ENCODE results near the gene TIMMDC1.
A peak's percentile ranks its signal among the peaks of the same experiment; 100 is the strongest.

Gene TIMMDC1, protein sequence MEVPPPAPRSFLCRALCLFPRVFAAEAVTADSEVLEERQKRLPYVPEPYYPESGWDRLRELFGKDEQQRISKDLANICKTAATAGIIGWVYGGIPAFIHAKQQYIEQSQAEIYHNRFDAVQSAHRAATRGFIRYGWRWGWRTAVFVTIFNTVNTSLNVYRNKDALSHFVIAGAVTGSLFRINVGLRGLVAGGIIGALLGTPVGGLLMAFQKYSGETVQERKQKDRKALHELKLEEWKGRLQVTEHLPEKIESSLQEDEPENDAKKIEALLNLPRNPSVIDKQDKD

DNA sequence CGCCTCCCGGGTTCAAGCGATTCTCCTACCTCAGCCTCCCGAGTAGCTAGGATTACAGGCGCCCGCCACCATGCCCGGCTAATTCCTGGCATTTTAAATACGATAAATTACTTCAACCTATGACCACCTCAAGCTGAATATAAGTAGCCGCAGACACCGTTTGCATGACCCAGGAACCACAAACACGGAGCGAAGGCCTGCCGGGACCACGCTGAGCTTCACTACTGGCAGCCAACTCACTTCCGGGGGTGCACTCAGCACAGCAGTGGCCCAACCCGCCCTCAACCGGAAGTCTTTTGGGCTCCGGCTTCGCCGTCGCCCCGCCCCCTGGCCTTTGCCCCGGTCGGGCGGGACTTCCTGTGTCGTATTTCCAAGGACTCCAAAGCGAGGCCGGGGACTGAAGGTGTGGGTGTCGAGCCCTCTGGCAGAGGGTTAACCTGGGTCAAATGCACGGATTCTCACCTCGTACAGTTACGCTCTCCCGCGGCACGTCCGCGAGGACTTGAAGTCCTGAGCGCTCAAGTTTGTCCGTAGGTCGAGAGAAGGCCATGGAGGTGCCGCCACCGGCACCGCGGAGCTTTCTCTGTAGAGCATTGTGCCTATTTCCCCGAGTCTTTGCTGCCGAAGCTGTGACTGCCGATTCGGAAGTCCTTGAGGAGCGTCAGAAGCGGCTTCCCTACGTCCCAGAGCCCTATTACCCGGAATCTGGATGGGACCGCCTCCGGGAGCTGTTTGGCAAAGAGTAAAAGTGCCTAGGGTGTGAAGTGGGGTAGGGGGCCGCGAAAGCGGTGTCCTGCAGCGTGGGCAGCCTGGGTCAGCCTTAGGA is at the start of gene TIMMDC1:
TSS of gene TIMMDC1 (plus strand) at position 362 of the 826 bp plus-strand sequence. CDS start at position 549, 187 bp downstream.
- DNase-seq, result peak; percentile 96

DNA sequence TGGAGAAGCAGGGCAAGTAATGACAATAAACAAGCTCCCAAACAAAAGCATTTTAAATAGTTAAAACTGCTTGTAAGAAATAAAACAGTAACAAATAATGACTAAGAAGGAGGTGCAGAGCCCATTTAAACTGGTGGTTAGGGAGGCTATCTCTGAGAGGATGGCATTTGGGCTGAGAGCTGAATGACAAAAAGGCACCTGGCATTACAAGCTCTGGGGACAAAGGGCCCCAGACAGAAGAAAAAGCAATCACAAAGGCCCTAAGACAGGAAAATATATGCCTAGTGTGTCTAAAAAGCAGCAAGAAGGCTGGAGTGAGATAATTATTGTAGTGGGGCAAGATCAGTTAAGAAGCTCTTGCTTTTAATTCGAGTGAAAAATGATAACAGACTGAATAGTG is 44.5 kb upstream of the TIMMDC1 start:
- DNase-seq, result no peak

DNA sequence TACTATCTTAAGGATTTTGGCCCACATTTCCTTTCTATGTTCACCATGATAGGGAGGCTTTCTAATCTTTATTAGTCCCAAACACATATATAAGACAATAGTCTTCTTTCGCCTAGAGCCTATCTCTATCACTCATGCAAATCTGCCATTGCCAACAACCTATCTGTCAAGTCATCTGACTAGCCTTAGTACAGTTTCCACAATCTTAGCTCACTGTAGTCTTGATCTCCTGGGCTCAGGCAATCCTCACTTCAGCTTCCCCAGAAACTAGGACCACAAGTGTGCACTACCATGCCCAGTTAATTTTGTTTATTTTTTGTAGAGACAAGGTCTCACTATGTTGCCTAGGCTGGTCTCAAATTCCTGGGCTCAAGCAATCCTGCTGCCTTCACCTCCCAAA is 41.9 kb upstream of the TIMMDC1 start:
- no peak for DNase-seq

DNA sequence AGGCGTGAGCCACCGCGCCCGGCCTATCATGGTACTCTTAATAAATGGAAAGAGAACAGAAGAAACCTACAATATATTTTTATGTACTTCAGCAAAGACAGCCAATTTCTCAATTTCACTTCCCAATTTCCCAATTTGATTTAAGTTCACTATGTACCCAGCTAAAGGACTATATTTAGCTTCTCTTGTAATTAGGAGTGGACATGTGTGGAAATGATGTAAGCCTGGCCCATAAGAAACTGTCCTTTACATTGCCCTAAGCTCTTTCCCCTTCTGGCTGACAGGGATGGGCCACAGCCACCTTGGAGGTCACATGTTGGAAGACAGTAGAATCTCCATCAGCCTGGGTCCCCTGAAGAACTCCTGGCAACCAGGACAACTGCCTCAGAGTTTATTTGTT is 41.1 kb upstream of the TIMMDC1 start:
- no peak for DNase-seq

DNA sequence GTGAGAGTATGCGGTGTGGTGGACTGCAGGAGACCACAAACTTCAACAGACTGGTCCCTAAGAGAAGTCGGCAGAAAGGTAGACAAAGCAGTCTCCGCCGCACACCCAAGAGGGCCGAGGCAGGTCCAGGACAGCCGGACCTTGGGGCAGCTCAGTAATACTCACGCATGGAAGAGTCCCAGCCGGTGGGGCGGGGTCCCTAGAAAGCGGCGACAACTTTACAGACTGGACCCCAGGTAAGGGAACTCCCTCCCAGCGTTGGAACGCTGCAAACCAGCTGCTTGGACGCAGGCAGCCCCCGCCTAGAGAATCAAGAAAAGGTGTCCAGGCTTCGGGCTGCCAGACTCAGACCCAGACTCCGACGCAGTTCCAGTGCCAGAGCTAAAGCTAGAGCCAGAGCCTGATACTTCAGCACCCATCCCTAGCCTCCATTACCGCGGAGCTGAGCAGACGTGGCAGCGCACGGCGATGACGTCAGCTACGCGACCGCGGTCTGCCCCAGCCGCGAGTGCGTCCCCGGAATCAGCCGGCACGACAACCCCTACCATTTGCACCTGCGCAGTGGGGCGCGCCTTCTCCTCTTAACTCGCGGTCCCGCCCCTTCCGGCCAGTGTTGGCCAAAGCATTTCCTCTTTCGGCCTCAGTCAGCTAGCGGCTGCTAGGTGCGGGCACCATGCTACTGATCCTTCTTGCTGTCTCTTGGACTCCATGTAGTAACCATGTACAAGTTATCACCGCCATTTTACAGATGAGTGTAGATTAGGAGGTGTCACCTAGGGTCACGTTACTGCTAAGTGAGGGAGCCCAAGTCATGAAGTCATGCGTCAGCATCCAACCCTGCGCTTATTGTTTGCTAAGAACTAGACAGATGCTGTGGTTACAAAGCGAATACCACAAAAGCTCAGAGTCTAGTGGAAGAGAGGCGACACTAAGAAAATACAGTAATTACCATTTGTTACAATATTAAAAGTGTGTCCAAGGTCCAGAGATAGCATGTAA is 34.9 kb upstream of the TIMMDC1 start, which contains the start of gene TMEM39A:
TSS of gene TMEM39A (minus strand) at position 445 of the 999 bp plus-strand sequence. CDS start 1,541 bp downstream, outside the sequence.
- DNase-seq, result peak; percentile 98

DNA sequence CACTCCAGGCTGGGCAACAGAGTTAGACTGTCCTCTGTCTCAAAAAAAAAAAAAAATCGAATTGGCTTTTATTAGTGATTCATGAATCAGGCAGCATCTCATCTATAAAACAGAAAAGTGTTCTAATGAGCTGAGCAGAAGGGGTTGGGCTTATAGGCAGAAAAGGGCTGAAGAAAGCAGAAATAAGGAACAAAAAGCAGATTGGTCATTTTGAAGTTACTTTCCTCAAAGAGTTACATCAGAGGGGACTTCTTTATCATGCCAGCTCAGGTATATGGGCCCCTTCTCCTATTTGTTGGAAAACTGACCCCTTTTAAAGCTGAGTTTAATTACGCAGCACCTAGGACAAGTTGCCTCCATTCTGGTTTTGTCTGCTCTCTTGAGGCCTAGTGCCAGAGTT is 30.3 kb upstream of the TIMMDC1 start:
- no peak for DNase-seq

DNA sequence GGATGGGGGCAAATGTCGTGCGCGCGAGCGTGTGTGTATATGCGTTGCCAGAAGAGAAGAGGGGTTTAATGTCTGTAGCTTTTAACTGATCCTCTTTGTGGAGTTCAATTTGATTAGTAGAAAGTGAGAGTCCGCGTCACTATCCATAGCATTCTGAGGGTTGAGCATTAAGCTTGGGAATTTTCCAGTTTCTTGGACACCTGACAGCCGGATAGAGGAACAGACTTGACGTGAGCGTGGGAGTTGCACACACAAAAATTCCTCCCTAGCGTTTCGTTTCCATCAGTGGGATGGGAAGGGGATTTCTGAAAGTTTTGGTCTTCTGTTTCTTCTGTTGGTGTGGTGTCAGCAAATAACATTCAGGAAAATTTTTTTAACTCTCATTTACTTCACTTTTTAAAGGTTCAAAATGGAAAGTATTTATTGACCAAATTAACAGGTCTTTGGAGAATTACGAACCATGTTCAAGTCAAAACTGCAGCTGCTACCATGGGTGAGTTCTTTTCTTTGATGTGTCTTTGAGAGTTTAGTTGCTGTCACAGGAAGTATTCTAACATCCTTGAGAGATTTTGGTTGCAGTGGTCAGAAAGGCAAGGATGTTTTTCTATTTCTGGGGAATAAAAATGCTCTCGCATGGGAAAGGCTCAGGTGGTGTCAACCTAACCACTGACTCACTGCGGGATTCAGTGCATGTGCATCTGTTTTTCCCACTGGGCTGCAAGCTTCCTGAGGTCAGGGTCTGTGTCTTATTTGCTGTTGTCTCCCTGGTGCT is 28.7 kb upstream of the TIMMDC1 start:
- no peak for DNase-seq

DNA sequence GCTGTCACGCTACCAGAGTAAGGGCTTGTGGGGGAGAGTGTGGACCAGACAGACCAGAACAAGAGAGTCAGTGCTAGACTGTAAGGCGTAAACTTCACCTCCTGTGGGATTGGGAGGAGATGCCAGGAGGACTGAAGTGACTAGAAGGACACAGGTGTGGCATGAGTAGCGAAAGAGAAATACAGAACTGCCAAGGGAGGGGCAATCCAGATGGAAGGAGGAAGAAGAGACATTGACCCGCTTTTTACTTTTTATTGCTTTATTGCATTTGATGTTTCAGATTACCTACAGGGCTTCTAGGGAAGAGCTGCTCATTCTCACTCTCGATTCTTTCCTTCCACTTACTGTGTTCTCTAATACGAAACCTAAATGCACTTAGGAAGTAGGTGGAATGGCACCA is 27.5 kb upstream of the TIMMDC1 start:
- no peak for DNase-seq

DNA sequence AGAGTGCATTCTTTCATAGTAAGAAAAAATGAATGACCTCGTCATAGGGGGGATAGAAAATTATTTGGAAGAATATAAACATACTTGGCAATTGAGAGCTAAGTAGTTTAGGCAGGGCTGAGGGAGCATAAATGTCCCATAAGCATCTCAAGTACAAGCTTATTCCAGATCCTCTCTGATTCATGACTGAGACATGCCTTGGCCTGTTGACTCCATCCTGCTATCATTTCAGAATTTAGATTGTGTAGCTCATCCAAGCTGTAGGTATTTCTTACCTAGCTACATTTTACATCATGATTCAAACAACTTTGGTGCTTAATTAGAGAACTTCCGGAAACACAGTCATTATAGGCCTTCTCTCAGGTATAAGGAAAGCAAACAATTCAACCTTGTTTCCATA is 17.3 kb upstream of the TIMMDC1 start:
- no peak for DNase-seq

DNA sequence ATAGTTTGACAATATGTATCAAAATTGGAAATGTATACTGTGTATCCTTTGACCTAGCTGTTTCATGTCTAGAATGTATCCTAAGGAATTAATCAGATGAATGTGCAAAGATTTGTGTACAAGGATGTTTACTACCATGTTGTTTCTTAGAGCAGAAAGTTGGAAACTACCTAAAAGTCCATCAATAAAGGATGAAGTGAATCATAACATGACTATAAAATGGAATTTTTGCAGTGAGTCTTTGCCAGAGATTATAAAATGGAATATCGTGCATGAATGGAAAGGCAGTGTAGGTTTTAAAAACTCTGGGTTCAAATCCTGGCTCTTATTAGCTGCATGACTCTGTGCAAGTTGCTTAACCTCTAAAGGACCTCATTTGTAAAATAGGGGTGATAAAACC is 15.2 kb upstream of the TIMMDC1 start:
- DNase-seq, result no peak

DNA sequence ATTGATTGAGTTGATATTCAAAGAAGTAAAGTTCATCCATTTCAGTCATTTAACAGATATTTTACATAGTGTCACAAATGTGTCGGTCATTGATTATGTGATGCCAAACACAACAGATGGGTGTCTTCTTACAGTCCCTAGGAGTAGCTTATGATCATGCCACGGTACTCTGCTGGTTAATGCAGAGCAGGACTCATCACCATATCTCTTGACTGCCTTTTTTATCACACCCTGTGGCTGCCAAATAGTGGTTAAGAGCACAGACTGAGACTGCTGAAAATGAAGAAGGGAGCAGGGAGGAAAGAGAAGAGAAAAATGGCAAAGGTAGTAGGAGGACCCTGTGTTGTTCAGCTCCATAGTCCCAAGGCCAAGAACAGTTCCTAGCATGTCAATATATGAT is 12.8 kb upstream of the TIMMDC1 start:
- no peak for DNase-seq

DNA sequence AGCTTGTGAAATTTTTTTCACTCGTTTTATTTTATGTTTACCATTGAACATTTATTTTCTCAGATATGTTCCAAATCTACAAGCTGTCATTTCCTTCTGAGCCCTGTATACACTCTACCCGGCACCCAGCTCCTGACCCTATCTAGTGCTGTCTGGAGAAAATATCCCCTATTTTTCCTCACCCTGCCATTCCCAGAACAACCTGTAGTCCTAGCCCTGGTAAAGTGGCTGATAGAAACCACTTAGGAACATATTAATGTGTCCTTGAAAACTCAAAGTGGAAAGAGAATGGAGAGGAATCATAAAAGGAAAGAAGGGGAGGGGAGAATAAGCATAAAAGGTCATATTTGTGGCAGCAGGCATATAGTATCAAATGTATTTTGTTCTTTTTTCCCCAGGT is 8.2 kb upstream of the TIMMDC1 start:
- no peak for DNase-seq

DNA sequence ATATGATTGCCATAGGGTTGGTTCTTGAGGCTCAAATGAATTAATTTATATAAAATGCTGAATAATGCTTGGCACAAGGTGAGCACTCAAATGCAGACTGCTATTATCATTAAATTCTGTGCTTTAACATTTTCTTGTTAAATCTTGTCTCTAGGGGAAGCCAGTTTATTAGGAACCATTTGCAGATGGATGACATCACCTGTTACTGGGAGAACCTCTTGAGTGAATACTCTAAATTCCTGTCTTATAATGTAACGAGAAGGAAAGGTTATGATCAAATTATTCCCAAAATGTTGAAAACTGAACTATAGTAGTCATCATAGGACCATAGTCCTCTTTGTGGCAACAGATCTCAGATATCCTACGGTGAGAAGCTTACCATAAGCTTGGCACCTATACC is 6.2 kb upstream of the TIMMDC1 start:
- no peak for DNase-seq

DNA sequence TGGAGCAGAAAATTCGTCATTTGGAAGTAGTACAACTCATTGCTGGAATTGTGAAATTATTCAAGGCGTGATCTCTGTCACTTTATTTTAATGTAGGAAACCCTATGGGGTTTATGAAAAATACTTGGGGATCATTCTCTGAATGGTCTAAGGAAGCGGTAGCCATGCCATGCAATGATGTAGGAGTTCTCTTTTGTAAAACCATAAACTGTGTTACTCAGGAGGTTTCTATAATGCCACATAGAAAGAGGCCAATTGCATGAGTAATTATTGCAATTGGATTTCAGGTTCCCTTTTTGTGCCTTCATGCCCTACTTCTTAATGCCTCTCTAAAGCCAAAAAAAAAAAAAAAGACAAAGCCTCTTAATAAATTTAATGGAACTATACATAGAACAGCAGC is 5.5 kb upstream of the TIMMDC1 start:
- DNase-seq, result no peak

DNA sequence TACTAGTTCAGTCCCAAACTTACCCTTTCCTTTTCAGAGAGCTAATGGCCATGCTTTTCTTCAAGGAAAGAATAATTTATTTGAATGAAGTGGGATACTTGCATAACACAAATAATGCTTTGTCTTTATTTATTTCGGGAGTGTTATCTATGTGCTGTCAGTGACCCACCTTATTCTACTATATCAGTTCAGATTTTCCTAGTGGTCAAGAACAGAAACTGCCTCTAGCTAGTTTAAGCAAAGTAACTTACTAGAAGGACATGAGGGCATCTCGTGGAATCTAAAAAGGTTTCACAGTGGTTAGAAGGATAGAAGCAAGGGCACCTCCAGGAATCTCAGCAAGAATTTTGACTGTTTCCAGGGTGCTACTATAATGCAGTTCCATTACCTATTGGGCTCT is 3.8 kb upstream of the TIMMDC1 start:
- no peak for DNase-seq

DNA sequence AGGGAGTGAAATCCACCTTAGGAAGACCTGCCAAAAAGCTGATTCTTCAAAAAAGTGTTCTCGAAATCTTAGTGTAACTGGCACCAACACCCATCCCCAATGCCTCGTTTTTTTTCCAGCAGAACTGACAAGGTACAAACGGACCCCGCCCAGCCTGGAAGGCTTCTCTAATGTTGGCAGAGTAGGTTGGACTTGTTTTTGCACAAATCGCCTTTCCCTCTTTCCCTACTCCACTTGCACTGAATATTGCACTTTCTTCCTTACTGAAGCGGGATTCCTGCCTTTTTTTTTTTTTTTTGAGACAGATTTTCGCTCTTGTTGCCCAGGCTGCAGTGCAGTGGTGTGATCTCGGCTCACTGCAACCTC is 544 bp upstream of the TIMMDC1 start:
- no peak for DNase-seq

DNA sequence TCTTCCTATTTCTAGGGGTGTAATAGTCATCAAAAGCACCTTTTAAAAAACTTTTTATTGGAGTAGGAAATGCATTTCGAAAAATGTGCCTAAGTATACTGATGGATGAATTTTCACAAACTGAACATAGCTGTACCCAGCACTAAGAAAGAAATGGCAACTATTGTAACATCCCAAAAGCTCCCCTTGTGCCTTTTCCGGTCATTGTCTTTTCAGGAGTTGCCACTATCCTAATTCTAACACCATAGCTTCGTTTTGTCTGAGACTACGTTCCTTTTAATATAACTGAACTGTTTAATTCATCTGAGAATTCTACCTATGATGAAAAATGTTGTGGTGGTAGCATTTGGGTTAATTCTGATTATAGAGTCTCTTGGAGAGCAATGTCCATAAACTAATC is 1.9 kb downstream of the TIMMDC1 start:
- DNase-seq, result no peak

DNA sequence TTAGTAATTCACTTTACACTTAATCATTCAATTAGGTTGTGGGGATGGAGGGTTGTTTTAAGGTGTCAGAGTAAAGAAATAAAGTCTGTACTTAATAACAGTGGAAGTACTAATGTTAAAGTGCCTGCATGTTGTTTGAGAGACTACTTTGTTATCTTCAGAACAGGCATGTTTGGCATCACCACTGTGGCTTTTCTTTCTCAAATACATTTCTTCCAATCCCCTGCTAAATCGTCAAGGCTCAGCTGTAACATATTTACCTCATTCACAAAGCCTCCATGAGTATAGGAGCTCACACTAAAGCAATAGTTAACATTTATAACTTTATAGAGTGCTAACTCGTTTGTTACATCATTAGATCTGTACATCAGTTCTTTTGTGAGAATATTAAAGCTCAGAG is 2.6 kb downstream of the TIMMDC1 start:
- DNase-seq, result no peak

DNA sequence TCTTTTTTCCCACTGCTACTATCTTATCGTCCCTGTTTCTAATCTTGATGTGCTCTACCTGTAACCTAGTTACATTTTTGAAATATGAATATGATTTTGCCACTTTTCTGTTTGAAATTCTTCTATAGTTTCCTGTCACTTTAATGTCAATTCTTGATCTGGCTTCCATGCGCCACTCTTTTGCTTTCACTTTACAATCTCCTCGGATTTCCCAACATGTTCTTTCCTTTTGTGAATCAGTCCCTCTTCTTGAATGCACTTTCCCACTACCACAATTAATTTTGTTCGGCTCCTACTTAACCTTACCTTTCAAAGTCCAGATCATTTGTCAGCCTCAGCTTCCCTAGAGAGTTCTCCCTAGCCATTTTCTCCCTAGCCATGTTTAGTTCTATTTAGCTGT is 8.3 kb downstream of the TIMMDC1 start:
- DNase-seq, result no peak

DNA sequence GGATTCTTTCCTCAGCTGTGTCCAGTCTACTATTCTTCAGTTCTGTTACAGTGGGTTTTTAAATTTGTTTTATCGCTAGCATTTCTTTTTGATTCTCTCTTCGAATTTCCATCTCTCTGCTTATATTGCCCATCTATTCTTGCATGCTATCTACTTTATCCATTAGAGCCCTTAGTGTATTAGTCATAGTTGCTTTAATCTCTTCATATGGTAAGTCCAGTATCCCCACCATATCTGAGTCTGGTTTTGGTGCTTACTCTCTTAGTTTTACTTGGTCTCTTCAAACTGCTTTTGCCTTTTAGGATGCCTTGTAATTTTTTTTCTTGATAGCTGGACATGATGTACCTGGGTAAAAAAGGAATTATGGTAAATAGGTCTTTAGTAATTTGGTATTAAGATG is 9.1 kb downstream of the TIMMDC1 start:
- DNase-seq, result no peak

DNA sequence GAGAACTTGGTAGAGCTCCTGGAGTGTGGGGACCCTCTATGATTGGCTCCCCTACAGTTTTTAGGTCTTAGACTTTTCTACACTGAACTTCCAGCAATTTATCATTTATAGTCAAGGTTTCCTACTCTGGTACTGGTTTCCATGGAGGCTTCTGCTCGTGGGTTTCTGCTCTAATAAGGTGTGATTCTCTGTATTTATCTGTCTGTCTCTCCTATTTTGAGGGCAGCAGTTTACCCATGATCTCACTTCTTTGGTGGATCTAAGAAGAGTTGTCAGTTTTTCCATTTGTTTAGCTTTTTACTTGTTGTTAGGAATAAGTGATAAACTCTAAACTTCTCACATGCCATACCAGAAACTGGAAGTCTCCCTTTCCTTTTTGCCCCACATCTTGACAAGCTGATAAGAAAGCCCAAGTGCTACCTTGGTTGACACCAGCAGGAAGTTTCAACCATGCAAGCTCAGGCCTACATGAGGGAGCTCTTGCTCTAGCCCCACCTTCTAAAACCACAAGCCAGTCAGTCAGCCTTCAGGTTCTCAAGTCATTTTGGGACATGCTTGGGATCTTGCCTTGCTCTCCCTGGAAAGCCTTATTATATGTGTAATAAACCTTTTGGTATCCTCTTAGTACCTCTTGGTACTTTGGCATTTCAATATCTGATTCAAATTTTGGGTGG is 10.0 kb downstream of the TIMMDC1 start:
- DNase-seq, result no peak

DNA sequence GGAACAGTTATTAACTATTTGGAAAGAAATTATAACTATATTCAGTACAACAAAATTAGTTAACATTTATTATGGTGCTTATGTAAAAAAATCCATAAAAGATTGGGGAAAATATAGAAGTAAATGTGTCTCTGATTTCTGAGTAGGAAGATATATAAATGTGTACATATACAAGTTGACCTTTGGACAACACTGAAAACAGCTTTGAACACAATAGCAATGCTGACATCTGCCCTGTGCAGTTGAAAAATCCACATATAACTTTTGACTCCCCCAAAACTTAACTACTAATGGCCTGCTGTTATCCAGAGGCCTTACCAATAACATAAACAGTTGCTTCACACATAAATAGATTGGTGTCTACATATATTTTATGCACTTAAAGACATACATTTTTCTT is 12.3 kb downstream of the TIMMDC1 start:
- DNase-seq, result no peak
